HG03060 (cell line): ENCODE measurements around the gene PLEKHG2.

Experiments
- ATAC-seq: cut with Tn5 transposase; IDR thresholded peaks from one replicate; pipeline ENCODE4 v1.9.1; 2021; ENCODE audit warnings: low read depth, moderate number of reproducible peaks; ENCODE audit not compliant: unreplicated experiment

PLEKHG2 gene

GRCh38 chr19:39473443-39473960, 61.0 kb downstream of the PLEKHG2 start:
- ATAC-seq, result no peak

- ATAC-seq, result no peak
Measured at GRCh38 chr19:39474139-39474620, 61.7 kb downstream of the PLEKHG2 start.

GRCh38 chr19:39475748-39476147, 63.3 kb downstream of the PLEKHG2 start:
- ATAC-seq, result no peak
